HL-60 (cell line): ENCODE measurements around the gene POLR1G.

ENCODE experiments used
- CTCF ChIP-seq: IDR thresholded peaks from one replicate; pipeline ENCODE4 v1.5.1; 2011; ENCODE audit warnings: low read length, control low read depth, inconsistent platforms; ENCODE audit not compliant: insufficient read depth
- GABPA ChIP-seq: IDR thresholded peaks from 2 replicates; pipeline ENCODE4 v1.6.1; 2012; ENCODE audit warnings: low read depth
- POLR2AphosphoS5 ChIP-seq: IDR thresholded peaks from 2 replicates; pipeline ENCODE4 v1.6.1; 2012; ENCODE audit warnings: low read depth
- REST ChIP-seq: IDR thresholded peaks from 2 replicates; pipeline ENCODE4 v1.6.1; 2012; ENCODE audit warnings: low read depth; ENCODE audit not compliant: insufficient replicate concordance
- SPI1 ChIP-seq: IDR thresholded peaks from 2 replicates; pipeline ENCODE4 v1.6.1; 2012; ENCODE audit warnings: low read depth, mild to moderate bottlenecking, borderline replicate concordance

GRCh38 chr19:45428384-45429231 is 22.2 kb downstream of the POLR1G start:
- peak; percentile 3 for TF ChIP-seq CTCF
- no peak for TF ChIP-seq REST
- TF ChIP-seq POLR2AphosphoS5, result no peak
- no peak for TF ChIP-seq GABPA
- TF ChIP-seq SPI1, result no peak
